Loucy (cell line): Measurements from ENCODE around the gene GASK1A.

Source experiments
- H2AFZ ChIP-seq: fragments of 200-600 bp; sonication (generic); 2 replicates; pipeline ENCODE4 v1.6.0; 2016; ENCODE audit warnings: antibody characterized with exemption, mild to moderate bottlenecking, low read length, moderate library complexity
- H3F3A ChIP-seq: fragments of 200-600 bp; 2 replicates; pipeline ENCODE4 v1.6.0; 2016; ENCODE audit warnings: antibody characterized with exemption, low read depth, mild to moderate bottlenecking
- H3K27me3 ChIP-seq: fragments of 200-600 bp; sonication (generic); 2 replicates; pipeline ENCODE4 v1.6.1; 2014; ENCODE audit warnings: low read length, mild to moderate bottlenecking; ENCODE audit not compliant: insufficient read depth, poor library complexity, severe bottlenecking
- H3K36me3 ChIP-seq: fragments of 200-600 bp; sonication (generic); 2 replicates; pipeline ENCODE4 v1.6.1; 2016; ENCODE audit warnings: low read length; ENCODE audit not compliant: insufficient read depth
- H3K4me1 ChIP-seq: fragments of 200-600 bp; sonication (generic); 2 replicates; pipeline ENCODE4 v1.5.1; 2014; ENCODE audit warnings: low read length, mild to moderate bottlenecking; ENCODE audit not compliant: insufficient read depth, poor library complexity, severe bottlenecking
- H3K4me2 ChIP-seq: fragments of 200-600 bp; sonication (generic); 2 replicates; pipeline ENCODE4 v1.6.0; 2014; ENCODE audit warnings: antibody characterized with exemption, low read length, low read depth, mild to moderate bottlenecking; ENCODE audit not compliant: poor library complexity, severe bottlenecking
- H3K4me3 ChIP-seq: fragments of 200-600 bp; sonication (generic); 2 replicates; pipeline ENCODE4 v1.5.1; 2014; ENCODE audit warnings: low read length, mild to moderate bottlenecking, mixed read lengths; ENCODE audit not compliant: poor library complexity, severe bottlenecking
- H3K79me2 ChIP-seq: fragments of 200-600 bp; sonication (generic); 2 replicates; pipeline ENCODE4 v1.6.1; 2014; ENCODE audit warnings: low read length; ENCODE audit not compliant: insufficient read depth
- H3K9ac ChIP-seq: fragments of 200-600 bp; sonication (generic); 2 replicates; pipeline ENCODE4 v1.6.0; 2014; ENCODE audit warnings: mild to moderate bottlenecking, low read depth, low read length, moderate library complexity; ENCODE audit not compliant: poor library complexity, severe bottlenecking
- H3K9me2 ChIP-seq: fragments of 200-600 bp; sonication (generic); replicated peaks from 2 replicates; pipeline ENCODE4 v1.6.1; 2016; ENCODE audit warnings: low read depth, low read length, mixed read lengths
- H3K9me3 ChIP-seq: fragments of 200-600 bp; sonication (generic); 2 replicates; pipeline ENCODE4 v1.6.1; 2014; ENCODE audit warnings: mild to moderate bottlenecking, antibody characterized with exemption, low read length, low read depth; ENCODE audit not compliant: insufficient read depth
- H4K20me1 ChIP-seq: fragments of 200-600 bp; sonication (generic); 2 replicates; pipeline ENCODE4 v1.6.0; 2014; ENCODE audit warnings: antibody characterized with exemption, low read length, mild to moderate bottlenecking; ENCODE audit not compliant: insufficient read depth, poor library complexity, severe bottlenecking
- EZH2phosphoT487 ChIP-seq: fragments of 200-600 bp; IDR thresholded peaks from 2 replicates; pipeline ENCODE4 v1.6.1; 2018; ENCODE audit warnings: antibody characterized with exemption, mild to moderate bottlenecking, moderate library complexity, borderline replicate concordance
- TF ChIP-seq, protein P1 (sequence below): fragments of 200-600 bp; sonication (generic); conservative IDR thresholded peaks from 2 replicates; pipeline ENCODE4 v1.5.1; 2014; ENCODE audit warnings: mild to moderate bottlenecking, antibody characterized with exemption, low read length

Gene GASK1A

DNA sequence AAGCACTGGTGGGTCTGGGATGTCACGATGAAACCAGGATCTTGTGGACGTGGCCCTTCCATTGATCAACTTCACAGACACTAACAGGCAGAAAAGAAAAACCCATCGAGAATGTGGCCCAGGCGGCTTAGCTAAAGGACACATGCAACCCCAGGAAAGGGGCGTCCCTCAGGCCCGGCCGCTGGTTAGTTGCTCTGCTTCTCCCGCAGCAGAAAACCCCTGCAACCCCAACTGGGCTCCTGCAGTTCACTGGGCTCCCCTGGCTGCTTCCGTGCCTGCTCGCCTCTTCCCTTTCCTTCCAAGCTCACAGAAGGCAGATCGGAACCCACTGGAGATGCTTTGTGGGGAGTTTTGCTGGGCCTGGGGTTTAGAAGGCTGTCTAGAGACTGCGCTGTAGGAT, 1.1 kb downstream of the GASK1A start:
- Histone ChIP-seq H3K4me3 (no peak overlapping the region), H2AFZ (no peak overlapping the region)

GRCh38 chr3:42980909-42981308, 1.8 kb downstream of the GASK1A start:
- Histone ChIP-seq H3K4me2 (no peak overlapping the region), H3K27me3 (peaks cover 39% of the 10 kb centered on the region), H4K20me1 (no peaks in the 10 kb centered on the region), H3K9ac (no peak overlapping the region), H3K36me3 (no peaks in the 10 kb centered on the region), H3K4me1 (peaks cover 7% of the 10 kb centered on the region), H3K79me2 (no peaks in the 10 kb centered on the region), H3F3A (no peaks in the 10 kb centered on the region), H3K9me2 (no peaks in the 10 kb centered on the region), H3K9me3 (no peaks in the 10 kb centered on the region; the same call in 1 of the 2 replicates), H3K4me3 (no peak overlapping the region), H2AFZ (no peak overlapping the region)
- TF ChIP-seq, protein P1, sequence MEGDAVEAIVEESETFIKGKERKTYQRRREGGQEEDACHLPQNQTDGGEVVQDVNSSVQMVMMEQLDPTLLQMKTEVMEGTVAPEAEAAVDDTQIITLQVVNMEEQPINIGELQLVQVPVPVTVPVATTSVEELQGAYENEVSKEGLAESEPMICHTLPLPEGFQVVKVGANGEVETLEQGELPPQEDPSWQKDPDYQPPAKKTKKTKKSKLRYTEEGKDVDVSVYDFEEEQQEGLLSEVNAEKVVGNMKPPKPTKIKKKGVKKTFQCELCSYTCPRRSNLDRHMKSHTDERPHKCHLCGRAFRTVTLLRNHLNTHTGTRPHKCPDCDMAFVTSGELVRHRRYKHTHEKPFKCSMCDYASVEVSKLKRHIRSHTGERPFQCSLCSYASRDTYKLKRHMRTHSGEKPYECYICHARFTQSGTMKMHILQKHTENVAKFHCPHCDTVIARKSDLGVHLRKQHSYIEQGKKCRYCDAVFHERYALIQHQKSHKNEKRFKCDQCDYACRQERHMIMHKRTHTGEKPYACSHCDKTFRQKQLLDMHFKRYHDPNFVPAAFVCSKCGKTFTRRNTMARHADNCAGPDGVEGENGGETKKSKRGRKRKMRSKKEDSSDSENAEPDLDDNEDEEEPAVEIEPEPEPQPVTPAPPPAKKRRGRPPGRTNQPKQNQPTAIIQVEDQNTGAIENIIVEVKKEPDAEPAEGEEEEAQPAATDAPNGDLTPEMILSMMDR = no peak
- TF ChIP-seq EZH2phosphoT487 = no peak

More for the DNA sequence above, 1.1 kb downstream of the GASK1A start:
- Histone ChIP-seq H3K79me2 (no peaks in the 10 kb centered on the region), H3F3A (no peaks in the 10 kb centered on the region), H3K4me2 (no peak overlapping the region), H3K36me3 (no peaks in the 10 kb centered on the region), H4K20me1 (no peaks in the 10 kb centered on the region), H3K9me3 (no peaks in the 10 kb centered on the region; the same call in 1 of the 2 replicates), H3K27me3 (peaks cover 39% of the 10 kb centered on the region), H3K9me2 (no peaks in the 10 kb centered on the region), H3K4me1 (peaks cover 7% of the 10 kb centered on the region), H3K9ac (no peak overlapping the region)
- TF ChIP-seq EZH2phosphoT487 = no peak
- TF ChIP-seq, protein P1 = no peak

DNA sequence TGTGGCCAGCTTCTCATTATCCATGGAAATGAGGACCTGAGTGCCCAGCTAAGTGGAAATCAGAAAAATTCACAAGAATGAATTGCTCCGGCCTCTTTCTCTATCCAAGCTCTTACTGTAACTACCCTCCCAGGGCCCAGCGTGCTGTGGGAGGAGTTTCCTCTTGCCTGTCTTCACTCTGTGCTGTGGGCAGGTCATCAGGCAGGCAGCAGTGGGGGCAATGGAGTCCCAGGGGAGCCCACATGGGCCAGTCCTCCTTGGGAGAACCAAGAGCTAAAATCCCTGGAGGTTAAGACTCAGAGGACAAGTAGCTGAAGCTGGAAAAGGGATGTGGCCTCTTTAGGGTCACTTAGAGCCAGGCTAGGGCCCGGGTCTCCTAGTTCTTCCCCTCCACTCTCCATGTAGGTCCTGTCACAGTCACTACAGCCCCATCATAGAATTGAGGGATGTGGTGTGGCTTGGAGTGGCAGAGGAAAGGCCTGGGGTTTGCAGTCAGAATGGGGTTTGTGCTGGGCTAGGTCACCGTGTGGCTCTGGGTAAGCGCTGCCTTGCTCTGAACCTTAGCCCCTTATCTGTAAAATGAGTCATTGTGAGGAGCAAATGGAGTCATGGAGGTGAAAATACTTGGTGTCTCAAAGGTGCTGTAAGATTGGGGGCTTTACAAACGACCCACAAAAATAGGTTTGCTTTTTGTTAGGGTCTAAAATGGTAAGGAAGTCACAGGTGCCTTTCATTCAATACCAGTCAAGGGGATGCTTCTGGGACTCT, 3.7 kb downstream of the GASK1A start:
- Histone ChIP-seq H3K27me3 (peaks cover 38% of the 10 kb centered on the region), H3K4me2 (no peak overlapping the region), H2AFZ (no peak overlapping the region), H3K4me1 (peaks cover 7% of the 10 kb centered on the region), H3F3A (no peaks in the 10 kb centered on the region), H4K20me1 (no peaks in the 10 kb centered on the region), H3K79me2 (no peaks in the 10 kb centered on the region), H3K9me2 (no peaks in the 10 kb centered on the region), H3K36me3 (no peaks in the 10 kb centered on the region), H3K9ac (no peak overlapping the region), H3K9me3 (no peaks in the 10 kb centered on the region), H3K4me3 (no peak overlapping the region)
- TF ChIP-seq EZH2phosphoT487 = no peak
- TF ChIP-seq, protein P1 = no peak
